ENCODE data around the gene IGF1R.

The IGF1R gene

DNA sequence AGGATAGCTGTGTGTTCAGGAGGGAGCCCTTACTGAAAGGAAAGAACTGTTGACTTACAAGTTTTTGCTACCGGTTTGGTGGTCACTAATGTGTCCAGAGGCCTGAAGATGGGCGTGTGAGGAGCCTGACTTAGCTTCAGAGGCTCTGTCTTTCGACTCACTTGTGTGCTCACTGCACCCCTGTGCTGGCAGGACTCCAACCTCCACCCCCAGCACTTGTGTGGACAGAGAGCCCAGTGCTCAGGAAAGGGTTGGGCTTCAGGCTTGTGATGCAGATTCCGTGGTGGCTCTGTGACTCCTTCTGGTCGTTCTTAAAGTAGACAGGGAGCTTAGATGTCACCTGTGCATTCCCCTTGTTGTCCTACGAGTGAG, 258.4 kb downstream of the IGF1R start:
- H3K36me3 ChIP-seq (ENCODE audit: insufficient read depth, low read length), result peaks cover 36% of the 10 kb centered on the region
- no peak overlapping the region for H3K4me3 ChIP-seq (ENCODE audit: low read depth in 1 of 2, low read length in 2 of 2)
- no peak overlapping the region for H3K27ac ChIP-seq (ENCODE audit: low read length)
- no peak overlapping the region for H2AFZ ChIP-seq (ENCODE audit: low read depth, low read length)
- no peak for TF ChIP-seq EZH2 (IDR thresholded peaks at IDR 0.05; ENCODE audit: borderline replicate concordance, low read depth, low read length, severe bottlenecking)
- TF ChIP-seq, protein P1, sequence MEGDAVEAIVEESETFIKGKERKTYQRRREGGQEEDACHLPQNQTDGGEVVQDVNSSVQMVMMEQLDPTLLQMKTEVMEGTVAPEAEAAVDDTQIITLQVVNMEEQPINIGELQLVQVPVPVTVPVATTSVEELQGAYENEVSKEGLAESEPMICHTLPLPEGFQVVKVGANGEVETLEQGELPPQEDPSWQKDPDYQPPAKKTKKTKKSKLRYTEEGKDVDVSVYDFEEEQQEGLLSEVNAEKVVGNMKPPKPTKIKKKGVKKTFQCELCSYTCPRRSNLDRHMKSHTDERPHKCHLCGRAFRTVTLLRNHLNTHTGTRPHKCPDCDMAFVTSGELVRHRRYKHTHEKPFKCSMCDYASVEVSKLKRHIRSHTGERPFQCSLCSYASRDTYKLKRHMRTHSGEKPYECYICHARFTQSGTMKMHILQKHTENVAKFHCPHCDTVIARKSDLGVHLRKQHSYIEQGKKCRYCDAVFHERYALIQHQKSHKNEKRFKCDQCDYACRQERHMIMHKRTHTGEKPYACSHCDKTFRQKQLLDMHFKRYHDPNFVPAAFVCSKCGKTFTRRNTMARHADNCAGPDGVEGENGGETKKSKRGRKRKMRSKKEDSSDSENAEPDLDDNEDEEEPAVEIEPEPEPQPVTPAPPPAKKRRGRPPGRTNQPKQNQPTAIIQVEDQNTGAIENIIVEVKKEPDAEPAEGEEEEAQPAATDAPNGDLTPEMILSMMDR (IDR thresholded peaks at IDR 0.05; ENCODE audit: borderline replicate concordance, extremely low read depth, low read length, poor library complexity, severe bottlenecking), result no peak
- H3K4me2 ChIP-seq (ENCODE audit: insufficient read depth, low read length), result no peak overlapping the region
- no peaks in the 10 kb centered on the region for H3K27me3 ChIP-seq (ENCODE audit: insufficient read depth, low read length, poor library complexity)
- ATAC-seq (ENCODE audit: insufficient read depth, low read depth) (no peak), DNase-seq (no peak)
- H3K79me2 ChIP-seq (ENCODE audit: insufficient read depth, low read length), result no peaks in the 10 kb centered on the region
- H3K9ac ChIP-seq (ENCODE audit: low read depth, low read length), result no peak overlapping the region
- H3K9me3 ChIP-seq (ENCODE audit: insufficient read depth, low read length, severe bottlenecking), result no peaks in the 10 kb centered on the region
- no peaks in the 10 kb centered on the region; the same call in 1 of the 2 replicates for H4K20me1 ChIP-seq (ENCODE audit: insufficient read depth, low read length)
- H3K4me1 ChIP-seq (ENCODE audit: insufficient read depth, low read length), result peaks cover 3% of the 10 kb centered on the region; the same call in 1 of the 2 replicates

DNA sequence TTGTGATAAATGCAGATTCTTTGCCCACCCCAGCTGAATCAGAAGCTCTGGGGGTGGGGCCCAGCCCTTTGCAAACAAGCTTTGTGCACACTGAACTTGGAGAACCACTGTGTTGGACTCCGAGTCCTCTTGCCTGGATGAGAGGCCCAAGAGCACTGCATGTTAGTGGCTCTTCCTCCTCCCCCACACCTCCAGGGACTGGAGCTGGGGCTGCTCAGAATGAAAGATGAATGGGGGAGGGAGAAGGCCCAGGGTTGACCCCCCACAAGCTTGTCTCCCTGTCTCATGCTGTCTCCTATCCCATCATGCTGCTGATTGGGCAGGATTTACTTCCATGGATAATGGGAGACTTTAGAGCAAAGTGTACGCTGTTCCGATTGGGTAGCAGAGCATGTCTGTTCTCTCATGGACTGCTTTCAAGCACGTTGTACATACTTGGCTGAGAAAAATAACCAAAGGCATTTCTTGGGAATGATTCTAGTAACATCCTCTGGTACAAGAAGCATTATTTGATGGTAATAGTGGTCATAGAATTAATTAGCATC, 259.7 kb downstream of the IGF1R start:
- Histone ChIP-seq H3K4me2 (ENCODE audit: insufficient read depth, low read length) (no peak overlapping the region), H3K27me3 (ENCODE audit: insufficient read depth, low read length, poor library complexity) (no peaks in the 10 kb centered on the region), H3K9ac (ENCODE audit: low read depth, low read length) (no peak overlapping the region), H3K79me2 (ENCODE audit: insufficient read depth, low read length) (no peaks in the 10 kb centered on the region), H4K20me1 (ENCODE audit: insufficient read depth, low read length) (no peaks in the 10 kb centered on the region; the same call in 1 of the 2 replicates), H3K4me1 (ENCODE audit: insufficient read depth, low read length) (peaks cover 3% of the 10 kb centered on the region; the same call in 1 of the 2 replicates), H3K9me3 (ENCODE audit: insufficient read depth, low read length, severe bottlenecking) (no peaks in the 10 kb centered on the region), H3K27ac (ENCODE audit: low read length) (peak overlapping the region; percentile 30; the same call in 1 of the 2 replicates), H3K4me3 (ENCODE audit: low read depth in 1 of 2, low read length in 2 of 2) (no peak overlapping the region), H3K36me3 (ENCODE audit: insufficient read depth, low read length) (peaks cover 49% of the 10 kb centered on the region), H2AFZ (ENCODE audit: low read depth, low read length) (no peak overlapping the region)
- ATAC-seq (ENCODE audit: insufficient read depth, low read depth) (no peak), DNase-seq (no peak)
- TF ChIP-seq, protein P1 (IDR thresholded peaks at IDR 0.05; ENCODE audit: borderline replicate concordance, extremely low read depth, low read length, poor library complexity, severe bottlenecking), result no peak
- TF ChIP-seq EZH2 (IDR thresholded peaks at IDR 0.05; ENCODE audit: borderline replicate concordance, low read depth, low read length, severe bottlenecking), result no peak

- H4K20me1 ChIP-seq (ENCODE audit: insufficient read depth, low read length), result no peaks in the 10 kb centered on the region; the same call in 1 of the 2 replicates
- DNase-seq, result no peak
Measured at GRCh38 chr15:98909968-98910885, 261.9 kb downstream of the IGF1R start.

More at GRCh38 chr15:98909968-98910885, 261.9 kb downstream of the IGF1R start:
- no peak for TF ChIP-seq EZH2 (IDR thresholded peaks at IDR 0.05; ENCODE audit: borderline replicate concordance, low read depth, low read length, severe bottlenecking)
- TF ChIP-seq, protein P1 (IDR thresholded peaks at IDR 0.05; ENCODE audit: borderline replicate concordance, extremely low read depth, low read length, poor library complexity, severe bottlenecking), result no peak
- no peaks in the 10 kb centered on the region for H3K27me3 ChIP-seq (ENCODE audit: insufficient read depth, low read length, poor library complexity)
- no peak overlapping the region for H3K4me2 ChIP-seq (ENCODE audit: insufficient read depth, low read length)
- no peak overlapping the region for H2AFZ ChIP-seq (ENCODE audit: low read depth, low read length)
- no peak overlapping the region for H3K27ac ChIP-seq (ENCODE audit: low read length)
- peaks cover 68% of the 10 kb centered on the region for H3K36me3 ChIP-seq (ENCODE audit: insufficient read depth, low read length)
- no peaks in the 10 kb centered on the region for H3K4me1 ChIP-seq (ENCODE audit: insufficient read depth, low read length)
- H3K79me2 ChIP-seq (ENCODE audit: insufficient read depth, low read length), result no peaks in the 10 kb centered on the region
- no peak overlapping the region for H3K9ac ChIP-seq (ENCODE audit: low read depth, low read length)
- ATAC-seq (ENCODE audit: insufficient read depth, low read depth), result no peak
- no peak overlapping the region for H3K4me3 ChIP-seq (ENCODE audit: low read depth in 1 of 2, low read length in 2 of 2)
- H3K9me3 ChIP-seq (ENCODE audit: insufficient read depth, low read length, severe bottlenecking), result no peaks in the 10 kb centered on the region

Data from DND-41 (cell line).